HUES48 (cell line): ENCODE data around the gene ADAMTS16.

Experiments used
- H3K27ac ChIP-seq: one replicate; pipeline ENCODE4 v1.7.0; 2013; ENCODE audit warnings: low read depth, low read length, inconsistent platforms
- H3K27me3 ChIP-seq: 2 replicates; pipeline ENCODE4 v1.6.1; 2013; ENCODE audit warnings: mild to moderate bottlenecking, low read length; ENCODE audit not compliant: control insufficient read depth, insufficient read depth
- H3K36me3 ChIP-seq: 2 replicates; pipeline ENCODE4 v1.6.1; 2013; ENCODE audit warnings: low read length; ENCODE audit not compliant: control insufficient read depth, insufficient read depth
- H3K4me1 ChIP-seq: 2 replicates; pipeline ENCODE4 v1.6.1; 2013; ENCODE audit warnings: mild to moderate bottlenecking, low read length; ENCODE audit not compliant: control insufficient read depth, insufficient read depth
- H3K4me3 ChIP-seq: 2 replicates; pipeline ENCODE4 v1.5.1; 2013; ENCODE audit warnings: mild to moderate bottlenecking, low read depth, low read length
- H3K9ac ChIP-seq: 2 replicates; pipeline ENCODE4 v1.6.1; 2013; ENCODE audit warnings: mild to moderate bottlenecking, low read depth, low read length, moderate library complexity
- H3K9me3 ChIP-seq: 2 replicates; pipeline ENCODE4 v1.6.1; 2013; ENCODE audit warnings: low read length; ENCODE audit not compliant: control insufficient read depth, insufficient read depth

The ADAMTS16 gene

GRCh38 chr5:5159282-5160103 lies 19.4 kb downstream of the ADAMTS16 start:
- Histone ChIP-seq H3K4me3 (no peak overlapping the region), H3K27me3 (no peaks in the 10 kb centered on the region), H3K9me3 (no peaks in the 10 kb centered on the region), H3K36me3 (no peaks in the 10 kb centered on the region), H3K4me1 (no peaks in the 10 kb centered on the region; the same call in 1 of the 2 replicates), H3K9ac (no peak overlapping the region), H3K27ac (no peak overlapping the region)

- Histone ChIP-seq H3K27me3 (no peaks in the 10 kb centered on the region), H3K4me1 (peaks cover 8% of the 10 kb centered on the region), H3K9me3 (no peaks in the 10 kb centered on the region), H3K9ac (no peak overlapping the region), H3K27ac (no peak overlapping the region), H3K4me3 (no peak overlapping the region), H3K36me3 (no peaks in the 10 kb centered on the region)
These were observed 24.0 kb downstream of the ADAMTS16 start for GRCh38 chr5:5164163-5164562.

- H3K36me3 ChIP-seq, result no peaks in the 10 kb centered on the region
- H3K9me3 ChIP-seq, result no peaks in the 10 kb centered on the region
- no peaks in the 10 kb centered on the region for H3K27me3 ChIP-seq
- H3K27ac ChIP-seq, result no peak overlapping the region
- no peak overlapping the region for H3K9ac ChIP-seq
- no peak overlapping the region for H3K4me3 ChIP-seq
- H3K4me1 ChIP-seq, result peaks cover 8% of the 10 kb centered on the region
These were observed 25.4 kb downstream of the ADAMTS16 start for GRCh38 chr5:5165541-5166002.

GRCh38 chr5:5169466-5169865 lies 29.3 kb downstream of the ADAMTS16 start:
- no peak overlapping the region for H3K9ac ChIP-seq
- H3K27ac ChIP-seq, result no peak overlapping the region
- 0 out of 2 replicates have a peak, but pooled peaks cover 3% of the 10 kb centered on the region for H3K9me3 ChIP-seq
- H3K4me3 ChIP-seq, result no peak overlapping the region
- no peaks in the 10 kb centered on the region for H3K36me3 ChIP-seq
- peaks cover 8% of the 10 kb centered on the region for H3K4me1 ChIP-seq
- no peaks in the 10 kb centered on the region for H3K27me3 ChIP-seq

GRCh38 chr5:5178136-5178535 lies 38.0 kb downstream of the ADAMTS16 start:
- Histone ChIP-seq H3K4me3 (0 out of 2 replicates have a peak overlapping the region, but pooled peaks have one; percentile 39), H3K4me1 (peaks cover 62% of the 10 kb centered on the region), H3K36me3 (no peaks in the 10 kb centered on the region; the same call in 1 of the 2 replicates), H3K9ac (no peak overlapping the region; the same call in 1 of the 2 replicates), H3K27me3 (no peaks in the 10 kb centered on the region), H3K9me3 (0 out of 2 replicates have a peak, but pooled peaks cover 3% of the 10 kb centered on the region), H3K27ac (peak overlapping the region; percentile 88)

GRCh38 chr5:5178580-5178979 lies 38.5 kb downstream of the ADAMTS16 start:
- H3K4me1 ChIP-seq, result peaks cover 66% of the 10 kb centered on the region
- H3K9me3 ChIP-seq, result 0 out of 2 replicates have a peak, but pooled peaks cover 3% of the 10 kb centered on the region
- H3K36me3 ChIP-seq, result no peaks in the 10 kb centered on the region; the same call in 1 of the 2 replicates
- peak overlapping the region; percentile 39; the same call in 1 of the 2 replicates for H3K4me3 ChIP-seq
- H3K9ac ChIP-seq, result peak overlapping the region; percentile 11; the same call in 1 of the 2 replicates
- peak overlapping the region; percentile 88 for H3K27ac ChIP-seq
- no peaks in the 10 kb centered on the region for H3K27me3 ChIP-seq

GRCh38 chr5:5179079-5179478 lies 38.9 kb downstream of the ADAMTS16 start:
- Histone ChIP-seq H3K4me3 (peak overlapping the region; percentile 39), H3K27ac (peak overlapping the region; percentile 88)

GRCh38 chr5:5179597-5179996 lies 39.5 kb downstream of the ADAMTS16 start:
- H3K4me3 ChIP-seq, result peak overlapping the region; percentile 42
- peak overlapping the region; percentile 25 for H3K9ac ChIP-seq
- H3K9me3 ChIP-seq, result no peaks in the 10 kb centered on the region
- H3K36me3 ChIP-seq, result no peaks in the 10 kb centered on the region; the same call in 1 of the 2 replicates
- no peaks in the 10 kb centered on the region for H3K27me3 ChIP-seq
- H3K4me1 ChIP-seq, result peaks cover 73% of the 10 kb centered on the region
- peak overlapping the region; percentile 88 for H3K27ac ChIP-seq

More at GRCh38 chr5:5179079-5179478, 38.9 kb downstream of the ADAMTS16 start:
- no peaks in the 10 kb centered on the region for H3K9me3 ChIP-seq
- no peaks in the 10 kb centered on the region for H3K27me3 ChIP-seq
- H3K4me1 ChIP-seq, result peaks cover 70% of the 10 kb centered on the region
- no peaks in the 10 kb centered on the region; the same call in 1 of the 2 replicates for H3K36me3 ChIP-seq
- peak overlapping the region; percentile 11; the same call in 1 of the 2 replicates for H3K9ac ChIP-seq

- peak overlapping the region; percentile 87 for H3K27ac ChIP-seq
- no peak overlapping the region for H3K4me3 ChIP-seq
- H3K9me3 ChIP-seq, result no peaks in the 10 kb centered on the region
- H3K36me3 ChIP-seq, result no peaks in the 10 kb centered on the region
- H3K27me3 ChIP-seq, result no peaks in the 10 kb centered on the region
- peaks cover 82% of the 10 kb centered on the region for H3K4me1 ChIP-seq
- peak overlapping the region; percentile 2; the same call in 1 of the 2 replicates for H3K9ac ChIP-seq
These were observed 41.7 kb downstream of the ADAMTS16 start for GRCh38 chr5:5181650-5182324.

GRCh38 chr5:5182508-5183188 lies 42.5 kb downstream of the ADAMTS16 start:
- H3K9me3 ChIP-seq, result no peaks in the 10 kb centered on the region
- no peaks in the 10 kb centered on the region for H3K36me3 ChIP-seq
- H3K27me3 ChIP-seq, result no peaks in the 10 kb centered on the region
- peak overlapping the region; percentile 47 for H3K9ac ChIP-seq
- peak overlapping the region; percentile 30 for H3K4me3 ChIP-seq
- H3K4me1 ChIP-seq, result peaks cover 75% of the 10 kb centered on the region
- H3K27ac ChIP-seq, result peak overlapping the region; percentile 87
